ENCODE measurements around the gene WASHC2A.
"Not testable (repeated sequence)": the region's sequence is repeated elsewhere in the genome, so short reads cannot be mapped to it uniquely, and the experiment has no call there.

WASHC2A gene

DNA sequence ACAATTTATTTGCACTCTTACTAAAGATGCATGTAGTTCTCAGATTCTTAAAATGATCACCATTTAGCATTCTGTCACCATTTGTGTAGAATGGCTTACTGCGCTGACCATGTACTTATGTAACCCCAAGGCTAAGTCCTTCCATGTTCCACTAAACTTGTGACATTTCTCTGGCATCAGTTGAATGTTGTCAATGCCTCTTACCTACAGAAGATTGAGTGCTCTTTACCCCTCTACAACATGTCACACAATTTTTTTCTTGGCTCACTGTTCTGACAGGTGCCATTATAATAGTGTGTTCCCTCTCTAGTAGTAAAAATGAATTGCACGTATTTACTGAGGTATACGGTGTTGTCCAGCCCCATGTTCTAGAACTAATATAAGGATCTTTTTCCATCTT lies 100.1 kb downstream of the WASHC2A start:
- DNase-seq; H3K27me3 Mint-ChIP-seq (ENCODE audit: low read depth, poor library complexity); H3K9me3 Mint-ChIP-seq; H3K27ac Mint-ChIP-seq; H3K4me1 Mint-ChIP-seq; H3K4me3 Mint-ChIP-seq; H3K36me3 Mint-ChIP-seq (ENCODE audit: low read depth): not testable (repeated sequence)

DNA sequence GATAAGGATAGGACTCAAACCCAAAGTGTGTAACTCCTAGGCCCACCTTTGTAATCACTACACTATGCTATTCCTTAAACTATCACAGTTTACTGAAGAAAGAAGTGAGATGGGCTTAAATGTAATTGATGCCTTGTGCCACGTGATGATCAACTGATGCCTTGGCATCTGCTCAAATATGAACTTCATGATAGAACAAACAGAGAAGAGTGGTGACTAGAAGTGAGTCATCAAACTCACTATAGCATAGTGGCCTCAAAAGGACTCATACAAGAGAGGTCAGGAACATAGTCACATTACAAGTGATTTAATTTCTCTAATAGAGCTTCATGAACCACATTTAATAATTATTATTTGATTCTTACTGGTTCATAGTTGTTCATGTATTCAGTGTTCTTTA lies 101.8 kb downstream of the WASHC2A start:
- not testable (repeated sequence) for H3K36me3 Mint-ChIP-seq (ENCODE audit: low read depth); H3K27me3 Mint-ChIP-seq (ENCODE audit: low read depth, poor library complexity); H3K9me3 Mint-ChIP-seq; DNase-seq; H3K4me1 Mint-ChIP-seq; H3K27ac Mint-ChIP-seq; H3K4me3 Mint-ChIP-seq

DNA sequence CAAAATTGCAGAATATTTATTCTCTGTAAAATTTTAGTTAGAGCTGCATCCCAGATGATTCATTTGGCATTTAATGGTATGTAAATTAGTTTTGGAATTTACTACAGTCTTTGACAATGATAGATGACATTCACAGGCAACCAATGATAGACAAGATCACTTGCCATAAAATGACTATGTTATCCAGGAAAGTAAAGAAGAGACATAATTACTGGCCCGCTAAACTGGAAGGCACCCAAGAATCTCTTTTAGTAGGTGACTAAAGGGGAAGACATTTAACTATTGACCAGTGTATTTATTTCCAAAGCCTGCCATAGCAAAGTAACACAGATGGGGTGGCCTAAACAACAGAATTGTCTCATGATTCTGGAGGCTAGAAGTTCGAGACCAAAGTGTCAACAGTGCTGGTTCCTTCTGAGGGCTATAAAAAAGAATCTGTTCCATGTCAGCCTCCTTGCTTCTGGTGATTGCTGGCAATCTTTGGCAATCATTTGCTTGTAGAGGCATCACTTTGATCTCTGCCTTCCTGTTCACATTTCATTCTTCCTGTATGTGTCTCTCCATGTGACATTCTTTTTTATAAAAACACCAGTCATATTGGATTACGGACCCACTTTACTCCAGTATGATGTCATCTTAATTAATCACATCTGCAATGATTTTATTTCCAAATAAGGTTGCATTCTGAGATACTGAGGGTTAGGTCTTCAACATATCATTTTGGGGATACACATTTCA lies 107.2 kb downstream of the WASHC2A start:
- not testable (repeated sequence) for H3K36me3 Mint-ChIP-seq (ENCODE audit: low read depth); H3K27me3 Mint-ChIP-seq (ENCODE audit: low read depth, poor library complexity); H3K27ac Mint-ChIP-seq; DNase-seq; H3K9me3 Mint-ChIP-seq; H3K4me1 Mint-ChIP-seq; H3K4me3 Mint-ChIP-seq
